Kidney (tissue), 14 donors: ENCODE data around the gene RABGGTB. TPM values are rescaled to one million over a fixed set of nuclear protein-coding genes. Genes with fewer than 3 reads are reported as not detected.
"Not testable (repeated sequence)": the region's sequence is repeated elsewhere in the genome, so short reads cannot be mapped to it uniquely, and the experiment has no call there.

Source experiments
- DNase-seq, 5 donors: peaks; one replicate each; pipeline ENCODE4 v3.0.0-alpha.2; 2013 to 2020
- FAIRE-seq: peaks from 2 replicates; lab custom pipeline; 2012; peaks lifted over from hg19 to GRCh38; lab: Jason Lieb, UNC
- H3K27ac ChIP-seq, 2 donors: one replicate each; pipeline ENCODE4 v1.7.0; 2013; ENCODE audit warnings: low read depth in 2 of 2, low read length in 2 of 2, inconsistent platforms in 1 of 2
- H3K27me3 ChIP-seq: one replicate; pipeline ENCODE4 v1.7.1; 2013; ENCODE audit warnings: low read length, inconsistent platforms; ENCODE audit not compliant: control insufficient read depth, insufficient read depth
- H3K36me3 ChIP-seq, 3 donors: one replicate each; pipeline versions ENCODE4 v1.7.0 to v1.7.1; 2013; ENCODE audit warnings: low read length in 3 of 3, control low read depth in 1 of 3, inconsistent platforms in 1 of 3; ENCODE audit not compliant: insufficient read depth in 3 of 3, control insufficient read depth in 2 of 3
- H3K4me1 ChIP-seq, 3 donors: one replicate each; pipeline versions ENCODE4 v1.7.0 to v1.7.1; 2013; ENCODE audit warnings: low read length in 3 of 3, inconsistent platforms in 1 of 3, low read depth in 1 of 3; ENCODE audit not compliant: control insufficient read depth in 2 of 3, insufficient read depth in 2 of 3
- H3K4me3 ChIP-seq, 3 donors: one replicate each; pipeline versions ENCODE4 v1.7.0 to v1.8.1; 2013; ENCODE audit warnings: low read length in 3 of 3, control low read depth in 1 of 3, inconsistent platforms in 1 of 3
- H3K9ac ChIP-seq, 3 donors: one replicate each; pipeline versions ENCODE4 v1.7.0 to v1.7.1; 2013; ENCODE audit warnings: low read length in 3 of 3, control low read depth in 1 of 3, inconsistent platforms in 1 of 3
- H3K9me3 ChIP-seq, 3 donors: one replicate each; pipeline versions ENCODE4 v1.7.0 to v1.7.1; 2013; ENCODE audit warnings: low read length in 3 of 3, control low read depth in 1 of 3, inconsistent platforms in 1 of 3; ENCODE audit not compliant: control insufficient read depth in 2 of 3, insufficient read depth in 1 of 3
- intact Hi-C: fragments of 100-400 bp; cut with DNase I; formaldehyde crosslinking; loops from one replicate; pipeline ENCODE4 v1.11.1; 2022
- polyA plus RNA-seq: library from polyadenylated mRNA; stranded (reverse); fragments of 350-450 nt; fragmentation: Illumina TruSeq; extraction: RNeasy Lipid Tissue Mini Kit (QIAGEN cat#74804); gene quantifications from one replicate; pipeline ENCODE4 v1.2.3, GENCODE V29; 2014; ENCODE audit warnings: low read depth, low replicate concordance; ENCODE audit not compliant: insufficient read depth
- total RNA-seq: library from RNA; stranded (reverse); fragmentation: NEBNext Ultra II Directional; extraction: Animal tissue kit (Norgen Biotek cat#: 25700); gene quantifications from one replicate; pipeline ENCODE4 v1.2.1, GENCODE V29; 2021
- TF ChIP-seq, protein P1 (sequence below): IDR thresholded peaks from 3 replicates; pipeline ENCODE4 v1.5.1; 2012; ENCODE audit warnings: mild to moderate bottlenecking, moderate library complexity, borderline replicate concordance; ENCODE audit not compliant: insufficient read depth; ENCODE audit errors: extremely low read depth
- donor health status: control.
- donor health status: control.
- donor health status: control.
- donor health status: control.
- donor health status: control.
- donor health status: DM: yes; HTN: yes; CAD: no.
- donor health status: Normal renal cell carcinoma (clear cell type).

RABGGTB gene
- total and polyA plus RNA-seq, 2 donors from 2014 or later, result 60.2 to 86.7 TPM

DNA sequence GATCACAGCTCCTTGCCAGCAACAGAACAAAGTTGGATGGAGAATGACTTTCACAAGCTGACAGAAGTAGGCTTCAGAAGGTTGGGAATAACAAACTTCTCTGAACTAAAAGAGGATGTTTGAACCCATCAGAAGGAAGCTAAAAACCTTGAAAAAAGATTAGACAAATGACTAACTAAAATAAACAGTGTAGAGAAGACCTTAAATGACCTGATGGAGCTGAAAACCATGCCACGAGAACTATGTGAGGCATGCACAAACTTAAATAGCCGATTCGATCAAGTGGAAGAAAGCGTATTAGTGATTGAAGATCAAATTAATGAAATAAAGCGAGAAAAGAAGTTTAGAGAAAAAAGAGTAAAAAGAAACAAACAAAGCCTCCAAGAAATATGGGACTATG lies 7.4 kb upstream of the RABGGTB start:
- FAIRE-seq, intact Hi-C loops, H3K9ac ChIP-seq, H3K4me1 ChIP-seq, H3K27me3 ChIP-seq, H3K36me3 ChIP-seq, DNase-seq, H3K9me3 ChIP-seq, H3K27ac ChIP-seq, H3K4me3 ChIP-seq: not testable (repeated sequence)

DNA sequence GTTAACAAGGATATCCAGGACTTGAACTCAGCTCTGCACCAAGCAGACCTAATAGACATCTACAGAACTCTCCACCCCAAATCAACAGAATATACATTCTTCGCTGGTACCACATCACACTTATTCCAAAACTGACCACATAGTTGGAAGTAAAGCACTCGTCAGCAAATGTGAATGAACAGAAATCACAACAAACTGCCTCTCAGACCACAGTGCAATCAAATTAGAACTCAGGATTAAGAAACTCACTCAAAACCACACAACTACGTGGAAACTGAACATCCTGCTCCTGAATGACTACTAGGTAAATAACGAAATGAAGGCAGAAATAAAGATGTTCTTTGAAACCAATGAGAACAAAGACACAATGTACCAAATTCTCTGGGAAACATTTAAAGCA lies 5.9 kb upstream of the RABGGTB start:
- H3K36me3 ChIP-seq, H3K27ac ChIP-seq, H3K9me3 ChIP-seq, H3K4me1 ChIP-seq, FAIRE-seq, H3K27me3 ChIP-seq, DNase-seq, H3K9ac ChIP-seq, H3K4me3 ChIP-seq, intact Hi-C loops: not testable (repeated sequence)

DNA sequence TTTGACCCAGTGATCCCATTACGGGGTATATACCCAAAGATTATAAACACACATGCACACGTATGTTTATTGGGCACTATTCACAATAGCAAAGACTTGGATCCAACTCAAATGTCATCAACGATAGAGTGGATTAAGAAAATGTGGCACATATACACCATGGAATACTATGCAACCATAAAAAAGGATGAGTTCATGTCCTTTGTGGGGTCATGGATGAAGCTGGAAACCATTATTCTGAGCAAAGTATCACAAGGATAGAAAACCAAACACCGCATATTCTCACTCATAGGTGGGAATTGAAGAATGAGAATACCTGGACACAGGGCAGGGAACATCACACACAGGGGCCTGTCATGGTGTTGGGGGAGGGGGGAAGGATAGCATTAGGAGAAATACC lies 2.1 kb upstream of the RABGGTB start:
- H3K9me3 ChIP-seq, H3K4me3 ChIP-seq, H3K9ac ChIP-seq, DNase-seq, H3K27ac ChIP-seq, H3K27me3 ChIP-seq, intact Hi-C loops, FAIRE-seq, H3K36me3 ChIP-seq, H3K4me1 ChIP-seq: not testable (repeated sequence)

DNA sequence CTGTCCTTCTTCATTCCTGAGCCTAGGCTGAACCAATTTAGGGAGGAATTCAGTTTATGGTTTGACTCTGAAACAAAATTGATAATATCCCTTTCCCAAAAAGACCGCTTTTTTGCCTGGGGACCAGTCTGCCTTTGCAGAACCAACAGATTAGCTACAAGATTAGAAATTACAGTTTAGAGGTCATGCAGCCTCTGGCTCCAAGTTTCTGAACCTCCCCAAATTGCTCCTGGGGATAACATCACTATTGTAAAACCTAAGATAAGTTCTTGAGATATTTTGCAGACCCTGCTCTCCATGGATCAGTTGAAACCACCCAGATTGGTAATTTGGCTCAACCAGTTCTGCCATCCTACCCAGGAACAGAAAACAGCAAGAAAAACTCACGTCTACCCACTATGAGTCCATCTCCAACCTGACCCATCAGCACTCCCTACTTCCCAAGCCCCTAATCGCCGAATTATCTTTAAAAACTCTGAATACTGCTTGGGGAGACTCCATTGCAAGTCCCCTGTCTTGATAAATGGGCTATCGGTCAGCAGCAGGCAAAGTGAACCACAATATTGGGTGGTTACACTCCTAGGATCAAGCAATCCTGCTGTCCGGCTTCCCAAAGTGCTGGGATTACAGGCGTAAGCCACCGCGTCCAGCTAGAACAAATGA lies 605 bp upstream of the RABGGTB start:
- H3K27me3 ChIP-seq, result no peaks in the 10 kb centered on the region
- FAIRE-seq (no peak), DNase-seq (no peak)
- H3K9ac ChIP-seq, result peak overlapping the region; percentile 5 to 100 (median 70)
- peaks cover 0 to 8% (median 7%) of the 10 kb centered on the region in 3 donors for H3K4me1 ChIP-seq
- H3K27ac ChIP-seq, result peak overlapping the region; percentile 11 to 59
- peak overlapping the region; percentile 66 to 100 (median 100) for H3K4me3 ChIP-seq
- no peaks in the 10 kb centered on the region for H3K36me3 ChIP-seq
- intact Hi-C loops, result no loop called here
- no peaks in the 10 kb centered on the region for H3K9me3 ChIP-seq
- TF ChIP-seq, protein P1, sequence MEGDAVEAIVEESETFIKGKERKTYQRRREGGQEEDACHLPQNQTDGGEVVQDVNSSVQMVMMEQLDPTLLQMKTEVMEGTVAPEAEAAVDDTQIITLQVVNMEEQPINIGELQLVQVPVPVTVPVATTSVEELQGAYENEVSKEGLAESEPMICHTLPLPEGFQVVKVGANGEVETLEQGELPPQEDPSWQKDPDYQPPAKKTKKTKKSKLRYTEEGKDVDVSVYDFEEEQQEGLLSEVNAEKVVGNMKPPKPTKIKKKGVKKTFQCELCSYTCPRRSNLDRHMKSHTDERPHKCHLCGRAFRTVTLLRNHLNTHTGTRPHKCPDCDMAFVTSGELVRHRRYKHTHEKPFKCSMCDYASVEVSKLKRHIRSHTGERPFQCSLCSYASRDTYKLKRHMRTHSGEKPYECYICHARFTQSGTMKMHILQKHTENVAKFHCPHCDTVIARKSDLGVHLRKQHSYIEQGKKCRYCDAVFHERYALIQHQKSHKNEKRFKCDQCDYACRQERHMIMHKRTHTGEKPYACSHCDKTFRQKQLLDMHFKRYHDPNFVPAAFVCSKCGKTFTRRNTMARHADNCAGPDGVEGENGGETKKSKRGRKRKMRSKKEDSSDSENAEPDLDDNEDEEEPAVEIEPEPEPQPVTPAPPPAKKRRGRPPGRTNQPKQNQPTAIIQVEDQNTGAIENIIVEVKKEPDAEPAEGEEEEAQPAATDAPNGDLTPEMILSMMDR, result no peak

DNA sequence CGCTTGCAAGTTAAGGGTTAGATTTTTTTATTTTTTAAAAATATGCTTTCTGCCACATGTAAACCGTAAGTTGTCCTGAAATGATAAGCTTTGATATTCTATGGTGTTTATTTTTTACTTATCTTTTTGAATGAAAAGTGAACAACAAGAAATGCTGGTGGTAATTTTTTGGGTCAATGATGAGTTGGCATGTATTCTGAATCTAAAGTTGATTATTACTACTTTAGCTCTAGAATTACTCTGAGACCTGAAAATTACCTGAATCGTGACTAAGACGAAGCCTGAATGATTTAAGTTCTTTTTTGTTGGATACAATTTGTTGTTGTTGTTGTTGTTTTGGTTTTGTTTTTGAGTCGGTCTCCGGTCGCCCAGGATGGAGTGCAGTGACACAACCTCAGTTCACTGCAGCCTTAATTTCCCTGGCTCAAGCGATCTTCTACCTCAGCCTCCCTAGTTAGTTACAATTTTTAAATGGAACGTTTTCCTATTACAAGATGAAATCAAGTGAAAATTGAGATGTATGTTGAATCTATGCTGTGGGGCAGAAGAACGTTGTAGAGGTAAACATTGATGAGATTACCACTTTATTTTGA lies 941 bp downstream of the RABGGTB start:
- DNase-seq (no peak), FAIRE-seq (no peak)
- H3K4me1 ChIP-seq, result peaks cover 0 to 8% (median 7%) of the 10 kb centered on the region in 3 donors
- peak overlapping the region; percentile 82 to 100 (median 95) for H3K9ac ChIP-seq
- peaks cover under 1 to 4% (median 2%) of the 10 kb centered on the region in 3 donors for H3K36me3 ChIP-seq
- H3K27me3 ChIP-seq, result no peaks in the 10 kb centered on the region
- H3K27ac ChIP-seq, result no peak overlapping the region
- H3K9me3 ChIP-seq, result no peaks in the 10 kb centered on the region
- TF ChIP-seq, protein P1, result no peak
- peak overlapping the region; percentile 66 to 100 (median 100) for H3K4me3 ChIP-seq
- intact Hi-C loops, result no loop called here
